Measurements from ENCODE around the gene CAMKMT.

The CAMKMT gene

GRCh38 chr2:44361330-44362206, at the start of gene CAMKMT, which contains the start of gene PREPL:
CAMKMT (plus strand) TSS chr2:44361947.
PREPL (minus strand) TSS chr2:44361494; CDS start chr2:44346342, 15,152 bp downstream.
- peak; percentile 99 for DNase-seq (ENCODE audit: low read depth, low spot score)

GRCh38 chr2:44314362-44314761, 47.4 kb upstream of the CAMKMT start:
- no peak for DNase-seq (ENCODE audit: low read depth, low spot score)

GRCh38 chr2:44315945-44316344, 45.8 kb upstream of the CAMKMT start:
- no peak for DNase-seq (ENCODE audit: low read depth, low spot score)

GRCh38 chr2:44320832-44321231, 40.9 kb upstream of the CAMKMT start:
- DNase-seq (ENCODE audit: low read depth, low spot score) = no peak

- no peak for DNase-seq (ENCODE audit: low read depth, low spot score)
Observed at GRCh38 chr2:44321360-44321759, 40.4 kb upstream of the CAMKMT start.

- DNase-seq (ENCODE audit: low read depth, low spot score) = no peak
Observed at GRCh38 chr2:44324971-44325426, 36.7 kb upstream of the CAMKMT start.

- DNase-seq (ENCODE audit: low read depth, low spot score) = no peak
Observed at GRCh38 chr2:44325897-44326296, 35.9 kb upstream of the CAMKMT start.

- DNase-seq (ENCODE audit: low read depth, low spot score) = no peak
Observed at GRCh38 chr2:44326548-44327264, 35.0 kb upstream of the CAMKMT start.

- no peak for DNase-seq (ENCODE audit: low read depth, low spot score)
Observed at GRCh38 chr2:44328750-44329149, 33.0 kb upstream of the CAMKMT start.

- no peak for DNase-seq (ENCODE audit: low read depth, low spot score)
Observed at GRCh38 chr2:44329343-44329742, 32.4 kb upstream of the CAMKMT start.

- no peak for DNase-seq (ENCODE audit: low read depth, low spot score)
Observed at GRCh38 chr2:44330801-44331200, 30.9 kb upstream of the CAMKMT start.

- no peak for DNase-seq (ENCODE audit: low read depth, low spot score)
Observed at GRCh38 chr2:44333994-44334393, 27.8 kb upstream of the CAMKMT start.

GRCh38 chr2:44335806-44336538, 25.8 kb upstream of the CAMKMT start:
- no peak for DNase-seq (ENCODE audit: low read depth, low spot score)

- no peak for DNase-seq (ENCODE audit: low read depth, low spot score)
Observed at GRCh38 chr2:44342854-44343253, 18.9 kb upstream of the CAMKMT start.

GRCh38 chr2:44347526-44347925, 14.2 kb upstream of the CAMKMT start:
- no peak for DNase-seq (ENCODE audit: low read depth, low spot score)

- DNase-seq (ENCODE audit: low read depth, low spot score) = no peak
Observed at GRCh38 chr2:44348400-44348799, 13.3 kb upstream of the CAMKMT start.

GRCh38 chr2:44349506-44349905, 12.2 kb upstream of the CAMKMT start:
- no peak for DNase-seq (ENCODE audit: low read depth, low spot score)

- DNase-seq (ENCODE audit: low read depth, low spot score) = no peak
Observed at GRCh38 chr2:44351088-44351487, 10.7 kb upstream of the CAMKMT start.

GRCh38 chr2:44351676-44352075, 10.1 kb upstream of the CAMKMT start:
- no peak for DNase-seq (ENCODE audit: low read depth, low spot score)

GRCh38 chr2:44352510-44352909, 9.2 kb upstream of the CAMKMT start:
- no peak for DNase-seq (ENCODE audit: low read depth, low spot score)

GRCh38 chr2:44354761-44355160, 7.0 kb upstream of the CAMKMT start:
- no peak for DNase-seq (ENCODE audit: low read depth, low spot score)

- DNase-seq (ENCODE audit: low read depth, low spot score) = no peak
Observed at GRCh38 chr2:44358503-44358902, 3.2 kb upstream of the CAMKMT start.

Measured in ELF-1 (cell line).